Mucosa of descending colon (tissue), 3 donors: ENCODE measurements around the gene INVS. TPM values are rescaled to one million over a fixed set of nuclear protein-coding genes. Genes with fewer than 3 reads are reported as not detected.

Experiments
- ATAC-seq: fragments of 200-7000 bp; cut with Tn5 transposase; one replicate; pipeline ENCODE4 v1.9.1; 2020; ENCODE audit warnings: mild to moderate bottlenecking, moderate library complexity
- DNase-seq, 3 donors: peaks; one replicate each; pipeline ENCODE4 v3.0.0-alpha.2; 2020
- H3K36me3 ChIP-seq: fragments of 200-600 bp; one replicate; pipeline ENCODE4 v1.8.0; 2021; ENCODE audit warnings: low read depth, mild to moderate bottlenecking
- H3K4me1 ChIP-seq: fragments of 200-600 bp; one replicate; pipeline ENCODE4 v1.8.0; 2021; ENCODE audit warnings: low read depth, mild to moderate bottlenecking
- H3K4me3 ChIP-seq: fragments of 200-600 bp; one replicate; pipeline ENCODE4 v1.8.0; 2021; ENCODE audit warnings: mild to moderate bottlenecking
- H3K9me3 ChIP-seq: fragments of 200-600 bp; one replicate; pipeline ENCODE4 v1.8.0; 2021; ENCODE audit warnings: mild to moderate bottlenecking
- intact Hi-C, 2 donors: fragments of 100-400 bp; cut with DNase I in 1 of 2; cut with micrococcal nuclease in 1 of 2; formaldehyde crosslinking; loops; one replicate each; pipeline versions ENCODE4 v1.11.0 to v1.11.1; 2022; cut with DNase I, micrococcal nuclease
- total RNA-seq, 3 donors: library from RNA; stranded (reverse); fragmentation: NEBNext Ultra II Directional in 2 of 3; extraction: Animal tissue kit (Norgen Biotek cat#: 25700) in 2 of 3; gene quantifications; one replicate each; pipeline versions ENCODE4 v1.2.1 to v1.2.4, GENCODE V29; 2021 to 2023
- TF ChIP-seq, protein P1 (sequence below): fragments of 200-600 bp; IDR thresholded peaks from one replicate; pipeline ENCODE4 v1.8.0; 2022; ENCODE audit warnings: antibody characterized with exemption, mild to moderate bottlenecking
- donor health status: DM: no; HTN: no; CAD: no; lungs with moderate emphysema.
- donor health status: DM: no; HTN: no; CAD: no.
- donor health status: DM: no; HTN: yes; CAD: no.

INVS gene
- total RNA-seq, 3 donors from 2014 or later = 16.8 to 24.0 (median 19.3) TPM

- TF ChIP-seq, protein P1, sequence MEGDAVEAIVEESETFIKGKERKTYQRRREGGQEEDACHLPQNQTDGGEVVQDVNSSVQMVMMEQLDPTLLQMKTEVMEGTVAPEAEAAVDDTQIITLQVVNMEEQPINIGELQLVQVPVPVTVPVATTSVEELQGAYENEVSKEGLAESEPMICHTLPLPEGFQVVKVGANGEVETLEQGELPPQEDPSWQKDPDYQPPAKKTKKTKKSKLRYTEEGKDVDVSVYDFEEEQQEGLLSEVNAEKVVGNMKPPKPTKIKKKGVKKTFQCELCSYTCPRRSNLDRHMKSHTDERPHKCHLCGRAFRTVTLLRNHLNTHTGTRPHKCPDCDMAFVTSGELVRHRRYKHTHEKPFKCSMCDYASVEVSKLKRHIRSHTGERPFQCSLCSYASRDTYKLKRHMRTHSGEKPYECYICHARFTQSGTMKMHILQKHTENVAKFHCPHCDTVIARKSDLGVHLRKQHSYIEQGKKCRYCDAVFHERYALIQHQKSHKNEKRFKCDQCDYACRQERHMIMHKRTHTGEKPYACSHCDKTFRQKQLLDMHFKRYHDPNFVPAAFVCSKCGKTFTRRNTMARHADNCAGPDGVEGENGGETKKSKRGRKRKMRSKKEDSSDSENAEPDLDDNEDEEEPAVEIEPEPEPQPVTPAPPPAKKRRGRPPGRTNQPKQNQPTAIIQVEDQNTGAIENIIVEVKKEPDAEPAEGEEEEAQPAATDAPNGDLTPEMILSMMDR = no peak
- Histone ChIP-seq H3K4me3 (no peak overlapping the region), H3K36me3 (no peaks in the 10 kb centered on the region), H3K4me1 (no peaks in the 10 kb centered on the region), H3K9me3 (no peaks in the 10 kb centered on the region)
- intact Hi-C loops = no loop called here
- ATAC-seq (no peak), DNase-seq (no peak)
Observed at GRCh38 chr9:100292414-100292813, 193.4 kb downstream of the INVS start.

GRCh38 chr9:100294341-100294740, 195.3 kb downstream of the INVS start:
- TF ChIP-seq, protein P1 = no peak
- Histone ChIP-seq H3K36me3 (no peaks in the 10 kb centered on the region), H3K4me1 (no peaks in the 10 kb centered on the region), H3K9me3 (no peaks in the 10 kb centered on the region), H3K4me3 (no peak overlapping the region)
- ATAC-seq (peak; percentile 8), DNase-seq (no peak)
- intact Hi-C loops = no loop called here

DNA sequence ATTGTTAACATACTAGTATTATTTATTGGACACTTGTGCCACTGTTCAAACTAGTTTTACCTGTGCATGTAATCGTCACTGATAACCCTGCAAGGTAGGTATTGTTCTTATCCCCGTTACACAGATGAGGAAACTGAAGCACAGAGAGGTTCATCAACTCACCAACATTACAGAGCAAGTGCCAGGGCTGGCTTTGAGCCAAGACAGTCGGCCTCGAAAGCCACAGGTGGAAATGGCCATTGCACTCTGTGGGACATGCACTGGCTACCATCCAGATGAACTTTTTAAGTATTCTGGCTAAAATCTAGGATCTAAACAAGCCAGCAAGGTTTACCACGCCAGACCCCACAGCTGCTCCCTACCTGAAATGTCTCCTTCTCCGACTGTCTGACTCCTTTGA, 195.8 kb downstream of the INVS start:
- Histone ChIP-seq H3K36me3 (no peaks in the 10 kb centered on the region), H3K9me3 (no peaks in the 10 kb centered on the region), H3K4me1 (no peaks in the 10 kb centered on the region), H3K4me3 (no peak overlapping the region)
- TF ChIP-seq, protein P1 = no peak
- DNase-seq = no peak
- peak; percentile 26 for ATAC-seq
- intact Hi-C loops = no loop called here

- ATAC-seq (peak; percentile 70), DNase-seq (no peak)
- Histone ChIP-seq H3K4me1 (no peaks in the 10 kb centered on the region), H3K9me3 (no peaks in the 10 kb centered on the region), H3K4me3 (no peak overlapping the region), H3K36me3 (no peaks in the 10 kb centered on the region)
- intact Hi-C loops = no loop called here
- TF ChIP-seq, protein P1 = no peak
Observed at GRCh38 chr9:100295240-100295639, 196.2 kb downstream of the INVS start.

DNA sequence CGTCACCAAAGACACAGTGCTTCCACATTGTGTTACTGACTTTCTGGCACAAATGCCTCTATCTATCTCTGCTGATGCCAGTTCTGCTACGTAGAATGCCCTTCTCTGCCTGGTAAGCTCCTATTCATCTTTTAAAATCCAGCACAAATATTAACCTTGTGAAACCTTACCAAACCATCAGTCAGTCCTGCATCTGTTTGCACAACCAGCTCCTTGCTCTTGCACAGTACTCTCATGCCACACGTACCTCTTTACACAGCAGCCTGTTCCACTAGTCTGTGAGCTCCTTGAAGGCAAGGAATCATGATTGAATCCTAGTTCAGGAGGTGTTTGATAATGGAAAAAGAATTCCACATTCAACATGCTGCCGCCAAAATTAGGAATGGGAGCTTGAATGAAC, 197.4 kb downstream of the INVS start:
- no peak for DNase-seq
- intact Hi-C loops = no loop called here
- H3K4me1 ChIP-seq = no peaks in the 10 kb centered on the region
- H3K4me3 ChIP-seq = no peak overlapping the region
- TF ChIP-seq, protein P1 = no peak
- no peaks in the 10 kb centered on the region for H3K36me3 ChIP-seq
- ATAC-seq = no peak
- no peaks in the 10 kb centered on the region for H3K9me3 ChIP-seq

DNA sequence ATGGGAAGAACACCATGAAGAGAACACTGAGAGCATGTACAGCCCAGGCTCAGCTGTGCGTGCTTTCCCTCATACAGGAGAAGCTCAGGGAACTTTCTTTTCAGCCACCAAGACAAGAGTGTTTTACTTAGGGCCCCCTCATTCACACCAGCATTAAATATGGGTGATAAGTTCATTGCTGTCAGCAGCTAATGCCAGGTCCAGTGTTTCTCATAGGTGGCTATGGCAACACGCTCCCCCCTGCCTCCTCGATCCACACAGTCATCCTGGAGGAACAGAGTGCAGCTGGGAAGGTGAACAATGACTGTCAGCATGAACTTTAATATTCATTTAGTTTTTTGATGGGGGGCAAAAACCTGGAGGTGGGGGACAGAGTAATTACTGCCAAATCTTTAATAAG, 199.3 kb downstream of the INVS start:
- ATAC-seq = no peak
- no peaks in the 10 kb centered on the region for H3K36me3 ChIP-seq
- no peak for DNase-seq
- TF ChIP-seq, protein P1 = no peak
- no peaks in the 10 kb centered on the region for H3K4me1 ChIP-seq
- no peak overlapping the region for H3K4me3 ChIP-seq
- no peaks in the 10 kb centered on the region for H3K9me3 ChIP-seq
- intact Hi-C loops = no loop called here
